Lower leg skin (tissue), 3 donors: ENCODE data around the gene EIF2AK2.

Experiments
- CTCF ChIP-seq, 3 donors: fragments of 450-650 bp; IDR thresholded peaks; one replicate each; pipeline ENCODE4 v1.5.1; 2016; ENCODE audit warnings: antibody characterized with exemption in 3 of 3, mild to moderate bottlenecking in 3 of 3, moderate library complexity in 2 of 3
- POLR2A ChIP-seq, 2 donors: fragments of 450-650 bp; IDR thresholded peaks; one replicate each; pipeline ENCODE4 v1.6.1; 2016 to 2017; ENCODE audit warnings: antibody characterized with exemption in 2 of 2, mild to moderate bottlenecking in 1 of 2, moderate library complexity in 1 of 2

- TF ChIP-seq CTCF (IDR thresholded peaks at IDR 0.05) (no peak), POLR2A (IDR thresholded peaks at IDR 0.05) (no peak)
These were observed 8.5 kb downstream of the EIF2AK2 start for GRCh38 chr2:37148325-37148724.
